ENCODE data around the gene SETD2. TPM values are rescaled to one million over a fixed set of nuclear protein-coding genes. Genes with fewer than 3 reads are reported as not detected.

The SETD2 gene
- total and polyA plus RNA-seq, 2 of the 8 experiments (the other 6 are each of a cell fraction or from before 2014, with no cell fraction given) = 15.7 to 46.3 TPM

DNA sequence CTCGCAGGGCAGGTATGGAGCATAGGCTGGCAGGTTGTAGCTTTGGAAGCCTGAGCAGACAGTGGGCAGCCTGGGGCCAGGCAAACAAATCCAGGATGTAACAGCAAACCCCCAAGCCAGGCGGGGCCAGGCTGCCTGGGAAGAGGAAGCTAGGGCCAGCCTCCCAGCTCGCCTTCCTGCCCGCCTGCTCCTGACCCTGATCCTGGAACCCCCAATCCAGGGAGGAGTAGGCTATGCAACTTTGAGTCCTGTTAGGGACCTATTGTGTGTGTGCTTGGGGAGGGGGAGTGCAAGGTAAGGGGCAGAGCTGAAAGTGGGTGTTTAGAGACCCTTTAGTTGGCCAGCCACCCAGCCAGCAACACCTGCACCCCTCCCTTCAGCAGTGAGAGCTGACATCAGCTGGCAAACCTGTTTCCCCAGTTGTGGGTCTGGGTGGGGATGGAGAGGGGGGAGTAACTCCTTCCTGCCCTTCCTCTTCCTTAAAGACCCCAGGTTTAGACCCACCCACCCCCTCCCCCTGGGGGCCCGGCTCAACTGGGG, 181.9 kb downstream of the SETD2 start:
- Histone ChIP-seq H4K91ac (replicated peaks; ENCODE audit: insufficient read length, low read length) (no peak overlapping the region), H4K5ac (ENCODE audit: insufficient read length, low read depth, low read length) (no peak overlapping the region), H3K27ac (ENCODE audit: low read depth, low read length) (no peak overlapping the region), H3K56ac (replicated peaks; ENCODE audit: insufficient read length, low read depth, low read length) (no peak overlapping the region), H2AFZ (ENCODE audit: low read length) (no peak overlapping the region), H3K4me1 (replicated peaks in 1 of 4; ENCODE audit: control insufficient read depth in 3 of 4, insufficient read depth in 4 of 4, low read length in 3 of 4) (peaks cover 3 to 27% (median 17%) of the 10 kb centered on the region in 4 experiments), H2BK120ac (replicated peaks; ENCODE audit: low read depth, low read length) (no peak overlapping the region), H3K4me3 (ENCODE audit: extremely low read depth in 1 of 4, insufficient read depth in 2 of 4, low read depth in 3 of 4, low read length in 4 of 4) (peak overlapping the region in 3 of 4 experiments; percentile 3 to 22 (median 7); a peak in 3 of 8 replicates), H3K4me2 (ENCODE audit: insufficient read depth in 1 of 2, low read depth in 2 of 2, low read length in 2 of 2) (peak overlapping the region; percentile 34 to 55), H3K23me2 (ENCODE audit: low read depth, low read length) (peaks cover 10% of the 10 kb centered on the region; the same call in 1 of the 2 replicates), H3K79me1 (ENCODE audit: low read depth, low read length) (0 out of 2 replicates have a peak, but pooled peaks cover 2% of the 10 kb centered on the region), H3K36me3 (ENCODE audit: control insufficient read depth in 2 of 4, insufficient read depth in 4 of 4, low read length in 3 of 4) (no peaks in the 10 kb centered on the region), H2AK5ac (ENCODE audit: low read depth, low read length) (no peak overlapping the region), H3K9ac (replicated peaks in 1 of 4; ENCODE audit: extremely low read depth in 1 of 4, low read depth in 3 of 4, low read length in 3 of 4) (peak overlapping the region in 1 of 4 experiments; percentile 24; a peak in 1 of 7 replicates), H3K4ac (replicated peaks; ENCODE audit: insufficient read length, low read depth, low read length) (peak overlapping the region; percentile 80), H2BK12ac (ENCODE audit: low read depth, low read length) (no peak overlapping the region), H2BK5ac (ENCODE audit: low read depth, low read length) (peak overlapping the region; percentile 75; the same call in 1 of the 2 replicates), H4K8ac (ENCODE audit: extremely low read depth, insufficient read depth, low read length) (no peak overlapping the region), H2BK20ac (ENCODE audit: low read length) (0 out of 2 replicates have a peak overlapping the region, but pooled peaks have one; percentile 61), H4K20me1 (replicated peaks in 1 of 2; ENCODE audit: control insufficient read depth in 1 of 2, insufficient read depth in 2 of 2, low read length in 2 of 2) (peaks cover 6 to 18% of the 10 kb centered on the region in 2 experiments), H3K79me2 (ENCODE audit: control insufficient read depth in 1 of 2, insufficient read depth in 2 of 2, low read length in 2 of 2) (peaks cover 0 to 4% of the 10 kb centered on the region in 2 experiments; a peak in 1 of 4 replicates), H3K27me3 (replicated peaks in 1 of 4; ENCODE audit: control insufficient read depth in 3 of 4, extremely low read depth in 1 of 4, insufficient read depth in 3 of 4, low read length in 3 of 4) (peaks cover 0 to 13% (median 3%) of the 10 kb centered on the region in 4 experiments; a peak in 3 of 7 replicates), H3K23ac (ENCODE audit: insufficient read length) (no peak overlapping the region), H3K18ac (ENCODE audit: extremely low read depth, low read length) (no peak overlapping the region), H3K14ac (ENCODE audit: insufficient read length) (no peak overlapping the region), H3K9me3 (ENCODE audit: insufficient read depth in 2 of 2, low read depth in 1 of 2, low read length in 1 of 2) (no peaks in the 10 kb centered on the region), H2BK15ac (ENCODE audit: low read length) (peak overlapping the region; percentile 72; the same call in 1 of the 2 replicates)
- FAIRE-seq (no peak), DNase-seq (ENCODE audit: low read depth in 1 of 2, low spot score in 2 of 2) (no peak)
- 35% methylated on average over 5 of the region's 5 CpGs; no CpG with 5 or more reads in 1 of the 2 experiments for WGBS, 2 experiments (ENCODE audit: extremely low coverage in 1 of 2, insufficient coverage in 1 of 2, insufficient read length in 1 of 2, insufficient replicate concordance in 2 of 2, low coverage in 1 of 2, low lambda C conversion rate in 2 of 2, missing lambda C conversion rate in 1 of 2)
- ChIA-PET POLR2A (ENCODE audit: partially characterized antibody) (interaction anchor here (0.5 to 2.7 kb wide), 12 partner anchors 8 to 398 kb away, joined by 3 to 10 read pairs (median 3); partner anchors contain the start of gene PTPN23), CTCF (ENCODE audit: partially characterized antibody) (interaction anchor here (0.7 to 13.0 kb wide), 13 partner anchors 10 to 388 kb away, joined by 3 to 130 read pairs (median 3); no protein-coding TSS in a partner anchor)
- TF ChIP-seq SIRT6 (IDR thresholded peaks at IDR 0.05; ENCODE audit: low read length) (no peak), EP300 (IDR thresholded peaks at IDR 0.05; ENCODE audit: borderline replicate concordance in 1 of 2, low read depth in 2 of 2, low read length in 2 of 2) (peak in 1 of 2 experiments; percentile 65; a peak in 1 of 3 replicates)

Data from H1 (cell line).